ENCODE results near the gene KIF21A.

Gene KIF21A

GRCh38 chr12:39383114-39383513 is 59.8 kb downstream of the KIF21A start:
- DNase-seq: no peak

- DNase-seq: no peak
Measured at GRCh38 chr12:39380090-39380489, 62.8 kb downstream of the KIF21A start.

DNA sequence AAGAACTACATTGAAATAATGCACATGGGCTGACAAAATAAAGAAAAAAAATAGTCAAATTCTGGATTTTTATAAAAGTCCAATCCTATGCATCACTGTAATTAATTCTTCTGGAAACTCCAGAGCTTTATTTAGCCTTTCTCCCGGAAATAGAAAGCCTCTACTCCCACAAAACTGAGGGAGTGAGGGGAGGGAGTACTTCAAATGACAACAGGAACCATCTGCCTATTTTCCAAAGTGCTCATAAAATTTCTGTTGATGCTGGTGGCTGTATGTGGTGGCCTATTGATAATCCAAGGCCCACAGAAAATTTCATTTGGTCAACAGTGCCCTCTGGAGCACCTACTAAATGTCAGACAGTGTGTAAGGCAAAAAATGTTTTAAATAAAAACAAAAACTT is 64.6 kb downstream of the KIF21A start:
- no peak for DNase-seq

DNA sequence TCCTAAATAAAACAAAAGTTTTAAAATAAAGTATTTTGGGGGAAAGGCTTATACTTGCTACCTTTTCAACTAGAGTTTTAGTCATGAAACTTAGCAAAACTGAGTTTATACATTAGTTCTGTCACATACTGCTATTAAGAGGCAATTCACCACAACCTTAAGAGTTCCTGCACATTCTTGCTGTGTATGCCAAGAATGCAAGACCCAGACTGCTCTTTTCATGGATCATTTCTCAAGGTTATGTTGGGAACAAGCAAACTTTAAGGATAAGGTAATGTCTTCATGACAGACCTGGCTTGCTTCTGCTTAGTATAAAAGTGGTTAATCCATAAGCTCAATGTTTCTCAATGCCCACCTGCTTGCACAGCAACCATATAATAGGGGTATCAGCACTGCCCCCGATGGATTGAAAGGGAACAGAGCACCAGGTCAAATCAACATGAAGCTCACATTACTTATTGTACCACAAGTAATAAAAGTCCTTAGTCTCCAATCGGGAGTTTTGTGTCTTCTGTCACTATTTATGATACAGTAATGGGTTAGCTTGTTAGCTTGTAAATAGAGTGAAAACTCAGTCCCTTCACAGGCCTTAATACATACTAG is 67.6 kb downstream of the KIF21A start:
- no peak for DNase-seq

- DNase-seq: no peak
Measured at GRCh38 chr12:39372929-39373328, 70.0 kb downstream of the KIF21A start.

DNA sequence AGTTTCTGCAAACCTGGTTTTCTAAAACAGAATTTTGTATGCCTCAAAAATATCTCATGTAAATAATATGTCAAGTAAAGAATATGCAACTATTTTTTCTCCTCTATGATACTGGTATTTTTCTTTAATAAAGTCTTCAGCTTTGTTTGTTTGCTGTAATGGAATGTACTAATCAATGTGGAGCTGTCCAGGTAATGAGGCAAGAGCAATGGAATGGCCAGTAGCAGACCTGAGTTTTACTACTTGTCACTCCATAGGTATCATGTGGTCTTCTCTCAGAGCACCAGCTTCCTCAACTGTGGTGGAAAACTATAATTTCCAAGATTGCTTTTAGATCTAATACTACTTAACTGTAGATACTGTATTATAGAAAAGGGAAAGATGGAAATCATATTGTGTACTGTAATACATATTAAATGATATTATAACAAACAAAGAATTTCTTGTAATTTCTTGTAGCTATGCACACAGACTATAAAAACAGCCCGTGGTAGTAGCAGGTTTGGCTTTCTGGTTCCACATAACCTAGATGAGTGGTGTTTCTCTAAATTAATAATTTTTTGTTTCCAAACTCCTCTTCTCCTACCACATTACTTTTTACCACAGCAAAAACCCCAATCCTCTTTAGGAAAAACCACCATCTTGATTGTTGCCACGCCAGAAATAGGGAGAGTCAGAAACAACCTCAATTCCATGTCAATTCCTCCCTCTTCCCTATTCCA is 70.6 kb downstream of the KIF21A start:
- no peak for DNase-seq

DNA sequence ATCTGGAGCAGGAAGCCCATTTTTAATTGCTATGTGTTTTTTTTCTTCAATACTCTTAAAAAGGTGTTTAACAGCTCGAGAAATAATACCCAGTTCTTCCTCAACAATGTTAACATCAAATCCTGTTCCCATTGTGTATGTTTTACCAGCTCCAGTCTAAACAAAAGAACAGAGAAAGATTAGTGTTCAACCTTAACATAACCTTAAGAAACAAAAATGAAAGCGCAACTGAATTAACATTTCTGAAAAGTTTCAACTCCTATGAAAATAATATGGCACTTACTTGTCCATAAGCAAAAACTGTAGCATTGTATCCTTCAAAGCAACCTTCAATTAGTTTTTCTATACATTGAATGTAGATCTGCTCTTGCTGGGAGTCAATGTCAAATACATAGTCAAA is 73.2 kb downstream of the KIF21A start:
- DNase-seq: no peak

DNA sequence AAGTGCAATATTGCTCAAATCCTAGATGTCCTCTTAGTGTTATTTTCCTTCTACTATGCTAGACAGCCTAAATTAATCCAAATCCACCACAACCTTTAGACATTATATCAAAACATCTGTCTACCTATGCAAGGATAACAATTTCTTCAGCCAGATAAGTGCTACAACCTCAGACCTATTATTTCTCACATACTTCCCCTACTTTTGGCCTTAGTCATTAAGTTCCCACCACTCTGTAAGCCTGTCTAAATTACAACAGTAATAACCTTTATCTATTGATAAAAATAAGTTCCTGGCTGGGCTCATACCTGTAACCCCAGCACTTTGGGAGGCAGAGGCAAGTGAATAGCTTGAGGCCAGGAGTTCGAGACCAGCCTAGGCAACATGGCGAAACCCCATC is 74.0 kb downstream of the KIF21A start:
- no peak for DNase-seq

GRCh38 chr12:39368096-39368495 is 74.8 kb downstream of the KIF21A start:
- no peak for DNase-seq

GRCh38 chr12:39367494-39367893 is 75.4 kb downstream of the KIF21A start:
- DNase-seq: no peak

- DNase-seq: no peak
Measured at GRCh38 chr12:39365364-39366001, 77.4 kb downstream of the KIF21A start.

DNA sequence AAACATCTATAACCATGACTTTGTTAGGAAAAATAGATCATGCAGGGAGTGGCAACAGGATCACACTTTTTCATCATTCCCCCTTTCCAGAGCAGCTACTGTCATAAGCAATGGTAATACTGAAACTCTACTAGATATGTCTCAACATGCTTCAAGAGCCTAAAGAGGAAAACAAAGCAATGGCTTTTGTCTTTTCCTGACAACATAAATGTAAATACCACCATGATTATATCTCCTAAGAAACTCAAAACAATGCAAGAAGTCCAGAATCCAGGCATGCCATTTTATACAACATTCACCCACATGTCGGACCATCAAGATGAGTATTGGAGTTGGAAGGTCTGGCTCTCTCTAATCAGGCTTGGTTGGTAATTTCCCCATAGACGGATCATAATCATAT is 78.7 kb downstream of the KIF21A start:
- no peak for DNase-seq

GRCh38 chr12:39359645-39360044 is 83.3 kb downstream of the KIF21A start:
- no peak for DNase-seq

DNA sequence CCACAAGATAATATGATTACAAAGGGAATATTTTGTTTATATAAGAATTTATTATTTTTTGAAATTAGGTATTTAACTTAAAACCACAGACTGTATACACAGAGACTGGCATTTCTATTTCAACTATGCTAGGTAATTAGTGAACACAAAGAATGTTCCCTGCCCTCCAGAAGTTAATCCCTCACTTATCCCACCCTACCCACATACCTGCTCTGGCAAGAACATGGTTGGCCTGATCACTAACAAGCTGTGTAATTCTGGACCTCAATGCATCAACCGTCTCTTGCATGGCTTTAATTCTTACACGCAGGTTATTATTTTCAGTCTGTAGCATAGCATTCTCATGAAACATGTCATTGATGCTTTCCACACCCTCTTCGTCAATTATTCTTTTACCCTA is 85.9 kb downstream of the KIF21A start:
- no peak for DNase-seq

- no peak for DNase-seq
Measured at GRCh38 chr12:39355841-39356240, 87.1 kb downstream of the KIF21A start.

- no peak for DNase-seq
Measured at GRCh38 chr12:39354955-39355354, 88.0 kb downstream of the KIF21A start.

DNA sequence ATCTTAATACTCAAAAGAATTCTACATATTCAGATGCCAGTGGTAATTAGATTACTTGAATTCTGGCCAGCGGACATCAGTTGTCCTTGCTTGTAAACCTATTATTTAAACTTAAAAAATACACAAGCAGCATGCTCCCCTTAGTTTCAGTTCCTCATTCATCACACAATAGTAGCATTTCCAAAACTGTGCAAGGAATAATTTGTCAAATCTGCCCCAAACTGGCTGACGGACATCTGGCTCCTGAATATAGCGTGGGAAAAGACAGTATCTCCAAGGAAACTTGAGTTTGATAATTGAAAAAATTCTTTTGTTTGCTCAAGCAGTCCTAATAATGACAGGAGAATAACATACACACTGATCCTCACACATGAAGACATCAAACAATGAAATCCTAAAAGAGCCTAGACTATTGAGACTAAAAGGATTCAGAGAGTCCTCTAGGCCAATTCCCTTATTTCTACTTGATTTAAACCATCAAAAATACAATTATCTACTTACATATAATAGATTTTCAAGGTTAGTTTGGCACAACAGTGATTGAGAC is 90.4 kb downstream of the KIF21A start:
- no peak for DNase-seq

DNA sequence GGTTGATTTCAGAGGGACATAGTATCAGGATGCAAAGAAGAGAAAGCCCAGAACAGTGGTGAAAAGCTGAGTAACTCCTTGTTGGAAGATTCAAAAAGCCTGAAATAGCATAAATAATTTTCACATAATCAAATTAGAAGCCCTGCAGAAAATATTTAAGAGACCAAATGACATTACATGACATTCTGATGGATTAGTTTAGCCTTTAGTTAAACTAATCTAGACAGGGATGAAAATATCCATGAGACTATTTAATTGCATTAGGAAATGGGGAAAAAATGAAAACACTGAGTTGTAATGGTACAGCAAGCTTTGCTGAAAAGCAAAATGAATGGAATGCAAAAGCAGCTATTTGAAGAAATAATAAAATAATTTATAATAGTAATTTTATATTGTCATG is 91.8 kb downstream of the KIF21A start:
- no peak for DNase-seq

GRCh38 chr12:39348941-39349626 is 93.8 kb downstream of the KIF21A start:
- DNase-seq: no peak

- DNase-seq: no peak
Measured at GRCh38 chr12:39348523-39348922, 94.4 kb downstream of the KIF21A start.

DNA sequence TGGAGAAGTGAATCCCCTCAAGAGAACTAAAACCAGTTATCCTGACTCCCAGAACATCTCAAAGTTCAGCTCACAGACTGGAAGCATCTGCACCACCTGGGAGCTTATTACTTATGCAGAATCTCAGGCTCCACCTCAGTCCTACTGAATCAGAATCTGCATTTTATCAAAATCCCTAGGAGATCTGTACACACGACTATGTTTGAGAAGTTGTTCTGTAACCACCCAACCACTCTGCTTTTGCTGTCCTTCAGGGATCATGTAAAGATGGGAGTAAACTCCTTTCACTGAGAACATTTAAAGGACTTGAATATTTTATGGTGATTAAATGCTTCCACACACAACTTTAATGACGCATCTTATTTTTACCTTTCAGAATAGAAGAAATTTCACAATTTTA is 98.0 kb downstream of the KIF21A start:
- DNase-seq: no peak

GRCh38 chr12:39343665-39344064 is 99.3 kb downstream of the KIF21A start:
- DNase-seq: no peak

DNA sequence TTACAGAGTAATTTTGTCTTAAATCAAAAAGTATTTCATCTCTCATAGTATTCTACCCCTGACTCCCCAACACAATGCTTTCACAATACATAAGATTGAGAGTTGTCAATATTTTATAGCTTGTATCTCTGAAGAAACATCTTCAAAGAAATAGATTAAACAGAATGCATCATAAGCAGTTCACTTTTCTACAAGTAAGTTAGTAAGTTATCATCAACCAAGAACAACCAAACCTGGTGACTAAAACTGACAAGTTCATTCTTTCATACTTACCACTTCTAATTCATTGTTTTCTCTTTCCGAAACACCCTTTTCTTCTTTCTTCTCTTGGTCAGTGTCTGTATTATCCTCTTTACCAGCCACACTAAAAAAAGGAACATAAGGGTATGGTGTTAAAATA is 101.2 kb downstream of the KIF21A start:
- DNase-seq: no peak

GRCh38 chr12:39341179-39341578 is 101.7 kb downstream of the KIF21A start:
- DNase-seq: no peak
